ENCODE results near the gene IL12A. TPM values are rescaled to one million over a fixed set of nuclear protein-coding genes. Genes with fewer than 3 reads are reported as not detected.

Gene IL12A
- total RNA-seq, 2 experiments from 2014 or later = not detected

GRCh38 chr3:159987291-159987711, 1.3 kb upstream of the IL12A start:
- POLR2A ChIA-PET = no interaction called here
- CTCF ChIA-PET = interaction anchor here (0.6 to 1.5 kb wide), 2 partner anchors 20 to 968 kb away, joined by 4 to 8 read pairs; no protein-coding TSS in a partner anchor

GRCh38 chr3:159989973-159990846, 1.6 kb downstream of the IL12A start:
- POLR2A ChIA-PET = no interaction called here
- CTCF ChIA-PET = interaction anchor here (1.1 to 2.3 kb wide), 4 partner anchors 13 to 423 kb away, joined by 3 to 7 read pairs (median 4); no protein-coding TSS in a partner anchor

DNA sequence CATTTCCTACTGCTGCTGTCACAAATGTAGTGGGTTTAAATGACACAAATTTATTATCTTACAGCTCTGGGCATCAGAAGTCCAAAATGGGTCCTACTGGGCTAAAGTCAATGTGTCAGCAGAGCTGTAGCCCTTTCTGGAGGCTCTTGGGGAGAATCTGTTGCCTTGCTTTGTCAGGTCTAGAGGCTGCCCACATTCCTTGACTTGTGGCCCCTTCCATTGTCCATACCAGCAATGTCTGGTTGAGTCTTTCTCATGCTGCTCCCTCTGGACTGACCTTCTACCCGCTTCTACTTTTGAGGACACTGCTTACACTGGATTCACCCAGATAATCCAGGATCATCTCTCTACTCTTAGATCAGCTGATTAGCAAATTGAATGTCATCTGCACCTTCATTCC, 3.0 kb downstream of the IL12A start:
- ChIA-PET CTCF (interaction anchor here (2.3 kb wide), 1 partner anchor 11 kb away, joined by 6 read pairs; no protein-coding TSS in a partner anchor), POLR2A (no interaction called here)

DNA sequence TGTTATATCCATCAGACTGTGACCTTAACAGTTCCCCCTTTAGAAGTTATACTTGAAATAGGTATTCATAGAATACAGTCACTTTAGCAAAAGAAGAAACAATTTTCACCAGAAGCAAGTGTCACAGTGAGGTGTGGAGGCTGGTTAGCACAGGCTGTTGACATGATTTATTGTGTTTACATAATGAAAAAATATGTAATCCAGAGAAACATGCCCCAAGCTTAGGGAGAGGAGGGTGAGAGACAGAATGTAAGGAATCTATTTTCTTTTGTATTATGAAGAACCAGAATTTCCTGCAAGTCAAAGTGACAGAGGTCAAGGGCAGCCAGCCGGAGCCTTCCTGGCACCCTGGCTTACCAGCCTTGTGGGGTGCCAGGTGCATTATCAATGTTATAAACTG, 4.0 kb downstream of the IL12A start:
- ChIA-PET POLR2A (no interaction called here), CTCF (interaction anchor here (1.0 to 2.3 kb wide), 2 partner anchors 10 to 14 kb away, joined by 3 to 6 read pairs; no protein-coding TSS in a partner anchor)

- POLR2A ChIA-PET = no interaction called here
Observed at GRCh38 chr3:159994182-159994581, 5.5 kb downstream of the IL12A start.

DNA sequence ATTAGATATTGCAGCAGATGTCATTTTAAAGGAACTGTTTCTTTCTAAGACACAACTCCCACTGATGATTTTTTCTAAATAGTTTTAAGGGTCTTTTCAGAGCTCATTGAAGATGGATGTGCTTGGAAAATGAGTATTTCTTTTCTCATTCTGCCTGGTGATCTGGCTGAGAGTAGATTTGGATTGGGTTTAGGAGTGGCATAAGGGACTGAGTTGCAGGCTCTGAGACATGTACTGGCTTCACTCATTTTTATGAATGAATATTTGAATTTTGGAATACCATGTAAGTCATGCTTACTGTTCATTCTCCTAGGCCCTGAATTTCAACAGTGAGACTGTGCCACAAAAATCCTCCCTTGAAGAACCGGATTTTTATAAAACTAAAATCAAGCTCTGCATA, 6.5 kb downstream of the IL12A start:
- POLR2A ChIA-PET = no interaction called here
- CTCF ChIA-PET = no interaction called here

More at GRCh38 chr3:159994182-159994581, 5.5 kb downstream of the IL12A start:
- CTCF ChIA-PET = no interaction called here

DNA sequence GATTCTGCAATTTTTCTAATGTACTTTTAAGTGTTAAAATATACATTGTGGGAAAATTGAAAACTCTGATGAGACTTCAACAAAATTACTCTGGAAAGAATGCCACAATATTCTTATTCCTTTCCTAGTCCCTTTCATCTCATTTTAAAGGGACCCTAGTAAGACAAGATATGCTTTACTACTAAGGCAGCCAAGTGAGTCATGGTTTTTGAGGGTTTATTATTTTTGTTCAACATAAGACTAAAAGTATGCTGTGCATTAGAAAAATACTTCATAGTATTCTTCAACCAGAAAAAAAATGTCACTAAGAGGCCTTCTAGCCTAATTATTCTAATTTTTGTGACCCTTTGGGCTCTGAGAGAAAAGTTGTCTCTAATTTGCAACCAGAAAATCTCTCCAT, 7.4 kb downstream of the IL12A start:
- ChIA-PET CTCF (no interaction called here), POLR2A (no interaction called here)

DNA sequence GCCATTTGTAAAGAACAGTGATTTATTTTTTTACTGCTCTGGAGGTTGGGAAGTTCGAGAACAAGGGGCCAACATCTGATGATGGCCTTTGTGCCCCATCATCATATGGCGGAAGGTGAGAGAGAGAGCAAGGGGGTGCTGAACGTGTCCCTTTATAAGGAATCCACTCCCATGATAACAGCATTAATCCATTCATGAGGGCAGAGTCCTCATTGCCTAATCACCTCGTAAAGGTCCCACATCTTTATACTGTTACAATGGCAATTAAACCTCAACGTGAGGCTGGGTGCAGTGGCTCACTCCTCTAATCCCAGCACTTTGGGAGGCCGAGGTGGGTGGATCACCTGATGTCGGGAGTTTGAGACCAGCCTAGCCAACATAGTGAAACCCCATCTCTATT, 8.3 kb downstream of the IL12A start:
- POLR2A ChIA-PET = no interaction called here
- CTCF ChIA-PET = no interaction called here

DNA sequence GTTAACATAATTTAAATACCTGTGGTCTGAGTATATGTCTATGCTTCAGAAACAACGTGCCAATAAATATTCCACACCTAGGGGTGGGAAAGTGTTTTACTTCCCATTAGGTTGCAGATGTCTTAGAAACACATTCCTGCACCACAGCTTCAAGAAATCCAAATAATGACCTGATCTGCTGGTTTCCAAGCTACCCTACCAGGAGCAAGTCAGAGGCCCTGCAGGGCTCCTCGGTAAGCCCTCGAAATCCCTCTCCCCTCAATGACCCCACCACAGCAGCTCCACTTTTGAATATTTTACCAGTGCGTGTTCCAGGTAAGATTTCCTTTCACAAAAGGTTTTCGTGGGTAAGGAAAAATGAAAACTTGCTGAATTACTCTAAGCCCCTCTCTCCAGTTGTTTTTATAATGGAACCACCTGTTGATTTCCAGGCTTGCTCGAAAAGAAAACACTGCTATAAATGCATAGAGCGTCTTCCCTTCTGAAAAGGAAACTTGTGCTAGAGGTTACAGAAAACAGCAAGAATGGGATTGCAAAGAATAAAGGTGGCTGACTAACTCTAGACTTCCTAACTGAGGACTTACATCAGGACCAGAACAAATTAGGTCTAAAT, 12.6 kb downstream of the IL12A start:
- POLR2A ChIA-PET = no interaction called here
- CTCF ChIA-PET = interaction anchor here (1.1 kb wide), 1 partner anchor 13 kb away, joined by 3 read pairs; the partner anchor contains the start of gene IL12A

- POLR2A ChIA-PET = no interaction called here
Observed at GRCh38 chr3:160001850-160002623, 13.4 kb downstream of the IL12A start.

DNA sequence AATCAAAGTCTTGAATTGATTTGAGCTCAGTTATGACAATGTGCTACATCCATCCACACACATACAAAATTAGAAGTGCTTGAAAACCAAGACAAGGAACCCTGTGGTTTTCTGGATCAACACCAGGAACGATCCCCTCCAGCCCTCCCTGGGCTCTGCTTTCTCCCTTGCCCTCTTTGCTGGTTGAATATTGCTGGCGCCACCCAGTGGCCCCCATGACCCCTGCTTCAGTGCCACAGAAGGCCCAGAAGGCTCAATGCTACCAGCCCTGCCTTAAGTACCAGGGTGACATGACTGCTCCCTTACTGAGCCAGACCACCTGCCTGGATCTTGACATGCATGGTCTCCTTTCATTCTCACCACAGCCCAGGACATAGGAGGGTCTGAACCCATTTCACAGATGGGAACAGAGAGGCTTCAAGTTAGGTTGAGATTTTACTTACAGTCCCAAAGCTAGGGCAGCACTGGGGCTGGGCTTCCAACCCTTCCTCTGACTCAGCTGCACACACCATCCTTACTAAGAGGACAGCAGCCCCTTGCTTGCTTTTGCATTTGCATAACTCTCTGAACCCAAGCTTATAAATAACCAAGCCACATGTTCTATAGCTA, 15.0 kb downstream of the IL12A start:
- ChIA-PET POLR2A (no interaction called here), CTCF (interaction anchor here (1.1 to 1.4 kb wide), 2 partner anchors 12 to 15 kb away, joined by 6 to 8 read pairs; partner anchors contain the start of gene IL12A)

More at GRCh38 chr3:160001850-160002623, 13.4 kb downstream of the IL12A start:
- CTCF ChIA-PET = interaction anchor here (1.1 to 1.4 kb wide), 2 partner anchors 10 to 14 kb away, joined by 3 to 6 read pairs; partner anchors contain the start of gene IL12A

DNA sequence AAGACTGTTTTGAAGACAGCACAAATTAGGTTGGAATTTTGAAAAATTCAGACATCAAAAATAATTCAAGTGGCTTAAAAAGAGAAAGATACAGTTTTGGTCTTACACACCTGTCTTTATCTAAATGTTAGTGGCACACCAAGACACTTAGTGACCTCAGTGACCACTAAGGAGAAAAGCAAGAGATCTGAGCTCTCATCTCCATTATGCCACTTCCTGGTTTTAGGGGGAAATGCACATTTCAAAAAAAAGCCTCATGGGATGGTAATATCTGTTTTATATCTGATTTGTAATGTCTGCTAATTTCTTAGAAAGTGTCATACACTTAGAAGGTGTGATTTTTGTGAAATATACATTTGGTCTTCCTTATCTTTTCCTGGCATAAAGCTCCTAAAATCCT, 16.4 kb downstream of the IL12A start:
- ChIA-PET POLR2A (no interaction called here), CTCF (interaction anchor here (2.1 kb wide), 1 partner anchor 121 kb away, joined by 7 read pairs; no protein-coding TSS in a partner anchor)

DNA sequence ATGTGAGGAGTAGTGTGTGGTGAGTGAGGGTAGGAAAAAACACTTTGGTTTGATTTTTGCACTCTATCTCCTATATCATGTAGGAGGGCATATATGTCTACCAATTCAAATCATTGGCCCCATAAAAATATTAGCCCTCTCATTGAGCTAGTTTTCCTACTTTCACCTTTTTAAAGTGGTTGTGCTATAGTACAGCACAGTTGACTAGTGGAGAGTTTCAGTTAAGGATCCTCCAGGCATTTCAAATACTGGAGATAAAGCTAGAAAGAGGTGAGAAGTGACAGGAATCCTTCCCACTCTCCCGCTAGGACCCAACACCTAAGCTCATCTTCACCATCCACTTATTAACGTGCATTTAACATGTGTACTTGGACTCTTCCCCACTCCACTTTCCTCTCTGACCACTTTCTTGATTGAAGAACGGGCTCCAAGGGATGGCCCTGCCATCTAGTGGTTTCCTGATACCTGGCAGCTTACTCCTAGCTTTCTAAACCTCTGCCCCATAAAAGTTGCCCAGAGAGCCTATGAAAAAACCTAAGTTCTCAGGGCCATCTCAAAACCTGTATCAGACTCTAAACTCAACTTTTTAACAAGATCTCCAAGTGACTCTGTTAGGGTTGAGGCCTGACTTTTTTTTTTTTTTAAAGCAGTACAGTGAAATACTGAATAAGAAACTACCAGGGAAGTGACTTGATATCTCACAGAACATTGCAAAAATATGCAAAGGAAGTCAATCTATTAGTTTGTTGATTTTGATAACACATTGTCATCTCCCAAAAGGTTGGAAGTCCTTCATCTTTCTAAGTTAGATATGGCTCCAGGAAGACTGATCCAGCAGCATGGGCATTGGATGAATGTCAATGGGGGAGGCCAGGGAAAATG, 17.9 kb downstream of the IL12A start:
- CTCF ChIA-PET = interaction anchor here (0.7 to 2.1 kb wide), 6 partner anchors 14 to 123 kb away, joined by 3 to 8 read pairs (median 5); partner anchors contain the start of gene IL12A
- POLR2A ChIA-PET = no interaction called here

GRCh38 chr3:160008961-160009360, 20.3 kb downstream of the IL12A start:
- ChIA-PET CTCF (no interaction called here), POLR2A (no interaction called here)

DNA sequence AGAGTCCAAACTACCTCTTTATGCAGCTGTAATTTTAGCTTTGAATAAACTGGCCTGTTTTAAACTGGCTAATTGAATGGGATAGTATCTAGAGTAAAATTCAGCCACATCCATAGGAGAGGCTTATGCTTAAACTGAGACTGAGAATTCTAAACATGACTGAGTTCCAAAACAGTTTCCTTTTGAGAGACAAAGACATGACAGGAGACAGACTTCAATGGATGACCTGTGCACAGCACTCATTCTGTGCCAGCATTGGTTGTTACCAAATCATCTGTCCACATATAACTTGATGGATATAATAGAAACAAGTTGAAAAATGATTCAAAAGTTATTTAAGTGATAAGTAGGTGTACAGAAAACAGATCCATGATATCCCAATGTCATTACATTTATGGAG, 20.9 kb downstream of the IL12A start:
- ChIA-PET POLR2A (no interaction called here), CTCF (no interaction called here)

DNA sequence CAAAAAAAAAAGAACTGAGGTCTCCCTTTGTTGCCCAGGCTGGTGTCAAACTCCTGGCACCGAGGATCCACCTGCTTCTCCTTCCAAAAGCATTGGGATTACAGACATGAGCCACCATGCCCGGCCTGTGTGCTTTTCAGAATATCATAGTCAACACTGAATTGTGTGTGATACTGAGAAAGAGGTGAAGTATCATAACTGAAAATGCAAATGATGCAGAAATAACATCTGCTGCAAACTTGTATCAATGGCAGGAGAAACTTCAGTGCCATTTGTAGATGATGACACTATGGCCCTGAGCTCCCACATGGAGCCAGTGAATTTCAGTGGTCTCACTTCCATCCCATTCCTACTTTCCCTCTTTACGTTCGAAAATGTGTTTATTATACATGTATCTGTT, 21.9 kb downstream of the IL12A start:
- POLR2A ChIA-PET = no interaction called here
- CTCF ChIA-PET = interaction anchor here (0.7 kb wide), 1 partner anchor 894 kb away, joined by 3 read pairs; no protein-coding TSS in a partner anchor

DNA sequence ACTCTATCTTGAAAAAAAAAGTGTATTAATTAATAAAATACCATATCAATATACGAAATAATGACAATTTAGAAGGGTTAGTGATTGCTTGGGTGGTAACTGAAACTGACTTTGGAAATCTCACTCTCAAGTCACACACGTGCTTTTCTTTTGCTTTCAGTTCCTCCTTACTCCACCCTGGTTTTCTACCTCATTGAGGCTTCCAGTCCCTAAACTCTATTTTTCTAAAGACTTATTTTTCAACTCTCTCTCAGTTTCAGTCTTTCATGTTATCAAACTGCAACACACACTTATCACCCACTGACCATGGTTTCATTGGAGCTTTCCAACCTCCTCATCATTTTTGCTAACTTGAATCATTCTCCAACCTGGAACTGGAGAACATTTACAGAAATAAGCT, 23.5 kb downstream of the IL12A start:
- POLR2A ChIA-PET = no interaction called here
- CTCF ChIA-PET = no interaction called here

DNA sequence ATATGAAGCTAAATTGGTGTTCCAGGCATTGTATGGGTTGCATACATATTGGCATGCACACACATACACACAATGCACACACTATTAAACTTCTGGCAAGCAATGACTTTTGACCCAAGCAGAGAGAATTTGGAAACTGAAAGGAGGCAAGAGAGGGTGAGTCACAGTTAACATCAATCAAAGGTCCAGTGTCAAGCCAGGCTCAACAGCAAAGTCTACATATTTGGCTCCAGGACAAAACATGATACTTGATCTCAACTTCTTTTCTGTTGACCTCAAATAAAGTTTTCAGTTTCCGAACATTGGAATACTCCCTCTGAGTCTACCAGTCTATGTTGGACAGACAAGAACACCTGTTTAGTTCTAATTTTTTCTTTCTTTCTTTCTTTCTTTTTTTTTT, 28.3 kb downstream of the IL12A start:
- ChIA-PET POLR2A (no interaction called here), CTCF (no interaction called here)
